Activated CD8-positive, alpha-beta memory T cell treated with anti-CD3 and anti-CD28 coated beads for 4 hours (primary cell): ENCODE measurements around the gene PPP1CA.
"Not testable (repeated sequence)": the region's sequence is repeated elsewhere in the genome, so short reads cannot be mapped to it uniquely, and the experiment has no call there.

ENCODE experiments used
- DNase-seq, 2 donors: peaks; one replicate each; pipeline ENCODE4 v3.0.0-alpha.2; 2020; ENCODE audit warnings: low read depth in 2 of 2

The PPP1CA gene

DNA sequence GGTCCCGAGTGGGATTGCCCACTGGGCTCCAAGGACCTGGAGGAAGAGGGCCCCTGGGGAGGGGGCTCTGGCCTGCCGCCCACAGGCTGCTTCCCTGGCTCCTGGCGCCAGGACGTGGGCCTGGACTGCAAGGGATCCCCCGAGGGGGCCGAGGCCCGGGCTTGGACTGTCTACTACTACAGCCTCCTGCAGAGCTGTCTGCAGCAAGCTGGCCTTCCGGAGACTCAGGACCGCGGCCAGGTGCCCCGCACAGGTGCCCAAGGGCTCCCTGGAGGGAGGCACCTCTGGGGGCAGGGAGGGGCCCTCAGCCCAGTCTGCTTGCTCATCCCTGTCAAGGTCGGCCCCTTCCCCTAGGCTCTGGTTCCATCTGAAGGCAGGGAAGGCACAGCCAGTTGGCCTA lies 15.8 kb upstream of the PPP1CA start:
- no peak for DNase-seq

DNA sequence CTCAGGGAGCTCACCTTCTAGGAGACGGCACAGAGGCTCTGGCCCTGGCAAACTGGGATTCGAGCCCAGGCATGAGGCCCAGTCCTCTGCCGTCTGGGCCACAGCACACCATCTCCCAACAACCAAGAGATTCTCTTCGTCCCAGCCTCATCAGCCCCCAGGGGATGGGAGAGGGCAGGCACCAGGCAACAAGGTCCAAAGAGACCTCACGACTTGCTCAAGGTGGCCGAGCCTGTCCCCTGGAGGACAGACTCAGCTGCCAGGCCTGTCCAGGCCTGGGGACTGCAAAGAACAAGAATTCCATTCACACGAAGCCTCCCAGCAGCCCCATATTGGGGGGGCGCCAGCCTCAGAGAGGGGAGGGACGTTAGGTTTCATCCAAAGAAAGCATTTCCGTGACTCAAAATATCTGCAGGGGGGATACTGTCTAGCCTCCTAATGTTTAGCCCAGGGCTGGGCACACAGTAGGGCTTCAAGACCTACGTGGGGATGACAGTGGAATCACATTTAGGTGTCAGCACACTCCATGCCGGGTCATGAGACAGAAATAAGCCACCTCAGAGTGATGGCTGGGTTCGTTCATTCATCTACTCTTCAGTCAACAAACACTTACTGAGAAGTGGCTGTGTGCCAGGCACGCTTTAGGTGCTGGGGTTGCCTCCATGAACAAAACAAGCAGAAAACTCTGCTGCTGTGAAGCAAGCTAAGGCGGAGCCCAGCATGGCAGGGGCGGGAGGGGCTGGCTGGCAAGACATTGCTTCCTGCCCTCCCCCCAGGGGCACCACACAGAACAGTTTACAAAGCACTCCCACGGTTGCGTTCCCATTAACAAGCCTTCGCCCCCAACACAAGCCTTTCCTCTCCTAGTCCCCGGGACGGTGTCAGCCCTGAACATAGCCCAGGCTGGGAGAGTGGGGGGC lies 15.0 kb upstream of the PPP1CA start:
- DNase-seq: peak; percentile 59 to 63

DNA sequence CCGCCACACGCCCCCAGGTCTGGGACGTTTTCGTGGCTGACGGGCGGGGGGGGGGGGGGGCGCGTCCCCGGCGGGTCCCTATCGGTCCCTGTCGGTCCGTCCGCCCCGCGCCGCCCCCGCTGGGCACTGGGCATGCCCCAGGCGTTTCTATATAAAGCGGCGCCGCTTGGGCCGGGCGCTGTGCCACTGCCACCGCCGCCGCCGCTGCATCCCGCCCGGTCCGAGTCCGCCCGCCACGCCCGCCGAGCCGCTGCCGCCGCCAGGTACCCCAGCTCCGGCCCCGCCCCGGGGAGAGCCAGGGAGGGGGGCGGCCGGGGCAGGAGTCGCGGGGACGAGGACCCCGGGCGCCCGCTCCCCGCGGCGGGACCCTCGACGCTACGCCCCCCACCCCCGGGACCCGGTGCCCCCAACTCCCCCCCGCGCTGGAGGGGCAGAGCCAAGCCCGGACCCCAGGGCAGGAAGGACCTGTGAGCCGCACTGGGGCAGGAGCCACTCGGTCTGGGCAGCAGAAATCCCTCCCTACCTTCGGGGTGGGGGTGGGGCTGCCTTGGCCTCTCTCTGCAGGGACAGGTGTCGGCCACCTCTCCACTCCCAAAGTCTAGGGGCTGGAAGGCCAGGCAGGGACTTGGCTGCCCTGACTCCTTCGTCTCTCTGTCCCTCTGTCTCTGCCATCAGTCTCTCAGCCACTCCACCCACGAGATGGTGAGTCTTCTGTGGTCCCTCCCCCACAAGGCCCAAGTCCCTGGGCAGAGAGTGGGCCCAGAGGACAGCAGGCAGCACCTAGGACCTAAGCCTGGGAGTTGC lies 14.0 kb upstream of the PPP1CA start, which contains the start of gene CARNS1:
TSS of gene CARNS1 (plus strand) at position 178 of the 804 bp plus-strand sequence. CDS start at position 700, 522 bp downstream.
- no peak for DNase-seq

DNA sequence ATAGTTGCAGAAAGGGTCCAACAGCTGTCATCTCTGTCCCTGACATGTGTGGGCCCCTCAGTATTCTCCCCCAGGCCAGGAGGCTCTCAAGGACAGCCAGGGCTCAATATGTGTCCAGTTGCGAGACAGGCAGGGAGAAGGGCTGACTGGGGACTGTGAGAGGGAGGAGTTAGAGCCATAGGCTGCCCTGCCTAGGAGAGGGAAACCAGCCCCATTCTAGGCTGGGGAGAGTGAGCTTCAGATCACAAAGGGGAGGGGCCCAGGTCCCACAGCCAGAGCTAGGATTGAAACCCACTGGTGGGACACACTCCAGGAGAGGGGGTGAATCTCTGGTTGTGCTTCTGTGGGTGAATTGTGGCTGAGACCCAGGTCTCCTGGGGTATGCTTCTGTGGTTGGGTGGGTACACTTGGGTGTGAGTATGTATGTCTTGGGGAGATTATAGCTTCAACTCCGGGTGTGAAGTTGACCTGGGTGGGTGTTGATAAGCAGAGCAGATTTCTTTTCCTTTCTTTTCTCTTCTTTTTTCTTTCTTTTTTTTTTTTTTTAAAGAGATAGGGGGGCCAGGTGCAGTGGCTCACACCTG lies 11.7 kb upstream of the PPP1CA start:
- no peak for DNase-seq

DNA sequence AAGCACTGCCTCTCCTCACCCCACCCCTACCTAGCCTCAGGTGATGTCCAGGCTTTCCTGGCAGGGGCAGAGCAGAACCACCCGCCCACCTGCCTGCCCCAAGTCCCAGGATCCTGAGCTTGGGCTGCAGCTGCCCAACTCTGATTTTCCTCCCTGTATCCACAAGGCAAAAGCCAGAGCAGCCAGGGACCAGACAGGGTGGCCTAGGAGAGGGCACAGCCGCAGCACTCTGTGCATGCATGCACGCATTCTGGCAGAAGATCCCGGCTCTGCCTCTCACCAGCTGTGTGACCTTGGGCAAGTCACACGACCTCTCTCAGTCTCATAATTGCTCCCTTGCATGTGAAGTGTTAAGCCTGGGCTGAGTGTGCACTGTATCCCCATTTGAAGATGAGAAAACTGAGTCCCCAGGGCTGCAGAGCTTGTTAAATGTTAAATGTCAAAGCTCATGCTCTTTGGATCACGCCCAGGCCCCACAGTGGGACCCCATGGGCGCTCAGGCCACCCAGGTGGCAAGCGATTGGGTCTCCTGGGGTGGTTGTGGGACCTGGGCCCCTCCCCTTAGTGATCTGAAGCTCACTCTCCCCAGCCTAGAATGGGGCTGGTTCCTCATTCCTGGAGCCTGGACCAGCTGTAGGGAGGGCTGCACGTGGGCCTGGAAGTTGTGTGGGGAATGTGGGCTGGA lies 11.0 kb upstream of the PPP1CA start:
- no peak for DNase-seq

DNA sequence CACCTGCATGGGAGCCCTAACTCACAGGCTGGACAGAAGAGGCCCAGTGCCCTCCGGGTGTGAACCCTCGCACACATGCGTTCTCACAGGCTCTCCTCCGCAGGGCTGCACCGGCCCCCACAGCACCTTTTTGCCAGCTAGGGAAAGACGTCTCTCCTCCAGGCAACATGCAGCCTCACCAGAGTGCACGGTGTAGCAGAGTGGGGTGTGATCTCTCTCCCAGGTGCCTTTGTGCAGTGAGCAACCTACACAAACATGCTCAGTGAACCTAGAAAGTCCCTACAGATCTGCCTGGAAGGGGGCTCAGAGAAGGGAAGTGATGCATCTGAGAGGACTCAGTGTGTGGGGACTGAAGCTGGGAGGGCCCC lies 10.1 kb upstream of the PPP1CA start:
- DNase-seq: no peak

DNA sequence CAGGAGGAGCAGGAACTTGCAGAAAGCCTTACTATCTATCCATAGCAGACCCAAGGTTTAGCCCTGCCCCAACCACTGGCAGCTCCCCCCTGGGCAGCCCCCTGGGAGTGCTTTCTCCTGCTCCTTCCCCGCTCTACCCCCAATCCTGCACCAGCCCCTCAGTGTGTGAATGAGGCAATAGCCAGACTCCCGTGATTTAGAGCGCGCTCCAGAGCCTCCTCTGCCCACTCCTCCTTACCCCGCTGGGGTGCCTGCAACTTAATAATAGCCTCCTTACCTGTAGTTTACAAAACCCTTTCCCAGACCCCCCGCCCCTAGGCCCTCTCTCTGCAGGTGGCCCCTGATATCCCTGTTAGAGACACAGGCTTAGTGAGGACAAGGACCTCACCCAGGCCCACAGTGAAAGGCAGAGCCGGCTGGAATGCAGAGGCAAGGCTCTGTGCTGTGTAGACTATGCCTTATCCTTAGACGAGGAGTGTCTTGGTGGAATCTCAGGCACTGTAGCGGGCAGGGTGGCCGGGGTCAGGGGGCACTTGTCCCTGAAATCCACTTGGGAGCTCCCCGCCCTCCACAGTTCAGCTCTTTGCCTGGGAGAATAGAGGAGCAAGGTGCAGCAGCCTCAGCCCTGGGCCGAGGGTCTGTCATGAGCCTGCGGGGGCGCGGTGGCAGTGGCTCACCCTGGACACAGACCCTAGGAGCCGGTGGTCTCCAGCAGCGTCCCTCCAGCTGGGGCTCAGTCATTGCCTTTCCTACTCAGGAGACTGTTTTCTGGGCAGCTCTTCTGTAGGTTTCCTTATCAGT lies 9.5 kb upstream of the PPP1CA start:
- DNase-seq: no peak

DNA sequence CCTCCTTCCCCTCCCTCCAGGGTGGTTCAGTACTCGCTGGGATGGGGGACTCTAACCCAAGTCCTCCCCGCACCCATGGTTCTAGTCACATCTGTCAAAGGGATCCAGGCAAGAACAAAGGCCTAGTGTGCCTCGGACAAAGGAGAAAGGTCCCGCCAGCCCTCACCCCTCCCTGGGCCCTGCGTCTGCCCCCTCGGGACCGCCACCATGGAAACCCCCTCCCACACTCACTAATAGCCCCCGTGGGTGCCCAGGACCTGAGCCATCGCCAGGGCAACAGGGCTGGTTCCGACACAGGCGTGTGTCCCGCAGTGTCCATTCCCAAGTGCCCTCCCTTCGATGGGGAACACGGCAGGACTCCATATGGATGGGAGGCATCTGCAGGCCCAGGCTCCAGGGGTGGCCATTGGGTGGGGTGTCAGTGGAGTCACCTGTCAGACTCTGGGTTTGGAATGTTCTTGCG lies 8.7 kb upstream of the PPP1CA start:
- no peak for DNase-seq

DNA sequence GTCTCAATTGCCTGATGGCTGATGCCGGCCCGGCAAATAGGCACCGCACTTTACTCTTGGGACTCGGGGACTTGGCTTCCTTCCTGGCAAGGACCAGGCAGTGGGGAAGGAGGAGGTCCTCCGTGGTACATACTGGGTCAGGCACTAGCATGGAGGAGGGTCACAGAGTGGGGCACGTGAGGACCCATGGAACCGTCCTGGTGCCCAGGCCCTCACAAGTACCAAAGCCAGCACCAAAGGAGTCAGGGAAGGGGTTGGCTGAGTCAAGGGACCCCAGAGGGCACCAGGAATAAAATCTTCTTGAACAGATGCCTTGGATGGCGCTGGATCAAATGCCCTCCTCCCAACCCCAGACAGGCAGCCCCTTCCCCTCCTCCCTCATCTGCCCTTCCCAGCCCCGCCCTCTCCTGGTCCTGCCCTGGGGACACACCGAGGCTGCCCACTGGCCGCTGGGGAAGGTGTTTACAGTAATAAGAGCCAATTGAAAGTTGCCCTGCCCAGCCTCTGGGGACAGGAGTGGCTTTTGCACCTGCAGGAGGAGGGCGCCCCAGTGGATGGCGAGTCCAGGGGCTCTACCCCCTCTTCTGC lies 8.2 kb upstream of the PPP1CA start:
- DNase-seq: no peak

DNA sequence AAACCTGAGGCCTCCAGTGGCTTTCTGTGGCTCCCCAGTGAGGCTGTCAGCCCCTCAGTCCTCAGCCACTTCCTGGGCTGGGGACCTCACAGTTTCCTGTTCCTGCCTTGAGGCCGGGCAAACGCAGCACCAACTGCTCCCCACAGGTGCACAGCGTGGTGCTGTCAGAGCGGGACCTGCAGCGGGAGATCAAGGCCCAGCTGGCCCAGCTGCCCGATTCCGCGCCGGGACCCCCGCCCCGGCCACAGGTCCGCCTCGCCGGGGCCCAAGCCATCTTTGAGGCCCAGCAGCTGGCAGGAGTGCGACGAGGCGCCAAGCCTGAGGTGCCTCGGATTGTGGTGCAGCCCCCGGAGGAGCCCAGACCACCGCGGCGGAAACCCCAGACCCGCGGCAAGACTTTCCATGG lies 7.6 kb upstream of the PPP1CA start:
- DNase-seq: no peak

DNA sequence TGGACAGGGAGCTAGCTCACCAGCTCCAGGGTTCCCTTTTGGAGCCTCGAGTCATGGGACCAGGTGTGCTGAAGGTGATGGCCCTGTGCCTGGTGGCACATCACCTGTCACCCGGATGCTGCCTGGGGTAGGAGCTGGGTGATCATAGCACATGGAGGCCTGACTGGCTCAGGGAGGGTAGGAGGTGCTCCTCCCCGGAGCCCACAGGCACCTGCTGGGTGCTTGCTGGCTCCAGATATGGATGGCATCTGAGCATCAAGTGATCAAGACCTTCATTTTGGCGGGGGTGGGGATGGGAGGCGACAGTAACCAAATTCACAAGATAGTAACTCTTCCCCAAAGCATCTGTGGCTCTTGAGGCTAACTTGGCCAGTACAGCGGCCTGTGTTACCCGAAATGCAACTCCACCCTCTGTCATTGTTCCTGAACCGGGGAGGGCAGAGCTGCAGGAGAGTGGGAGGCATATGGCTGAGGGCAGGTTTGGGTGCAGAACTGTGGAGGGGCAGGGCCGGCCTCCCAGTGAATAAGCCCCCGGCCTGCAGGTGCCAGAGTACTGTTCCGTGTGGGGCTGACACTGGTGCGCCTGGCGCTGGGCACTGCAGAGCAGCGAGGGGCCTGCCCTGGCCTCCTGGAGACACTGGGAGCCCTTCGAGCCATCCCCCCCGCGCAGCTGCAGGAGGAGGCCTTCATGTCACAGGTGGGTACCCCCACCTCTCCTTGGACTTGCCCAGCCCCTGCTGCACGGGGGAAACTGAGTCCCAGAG lies 7.0 kb upstream of the PPP1CA start:
- no peak for DNase-seq

DNA sequence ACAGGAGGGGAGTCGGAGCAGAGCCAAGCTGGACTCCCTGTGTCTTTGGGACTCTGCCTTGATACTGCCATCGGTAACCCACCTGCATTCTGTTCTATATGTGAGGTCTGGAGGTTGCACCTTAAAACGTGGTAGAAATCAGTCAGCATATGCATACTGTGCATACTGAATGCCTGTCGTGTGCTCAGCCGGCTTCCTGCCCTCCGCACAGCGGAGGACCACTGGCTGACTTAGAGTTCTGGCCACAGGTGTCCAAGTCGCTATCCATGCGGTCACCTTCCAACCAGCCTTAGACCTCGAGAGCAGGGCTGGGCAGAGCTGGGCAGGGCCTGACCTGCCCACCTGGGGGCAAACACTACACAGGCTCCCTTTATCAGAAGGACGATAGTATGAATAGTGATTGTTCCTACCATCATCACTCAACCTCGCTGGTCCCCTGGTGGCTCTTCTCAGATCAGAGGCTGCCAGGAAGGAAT lies 6.1 kb upstream of the PPP1CA start:
- DNase-seq: no peak

DNA sequence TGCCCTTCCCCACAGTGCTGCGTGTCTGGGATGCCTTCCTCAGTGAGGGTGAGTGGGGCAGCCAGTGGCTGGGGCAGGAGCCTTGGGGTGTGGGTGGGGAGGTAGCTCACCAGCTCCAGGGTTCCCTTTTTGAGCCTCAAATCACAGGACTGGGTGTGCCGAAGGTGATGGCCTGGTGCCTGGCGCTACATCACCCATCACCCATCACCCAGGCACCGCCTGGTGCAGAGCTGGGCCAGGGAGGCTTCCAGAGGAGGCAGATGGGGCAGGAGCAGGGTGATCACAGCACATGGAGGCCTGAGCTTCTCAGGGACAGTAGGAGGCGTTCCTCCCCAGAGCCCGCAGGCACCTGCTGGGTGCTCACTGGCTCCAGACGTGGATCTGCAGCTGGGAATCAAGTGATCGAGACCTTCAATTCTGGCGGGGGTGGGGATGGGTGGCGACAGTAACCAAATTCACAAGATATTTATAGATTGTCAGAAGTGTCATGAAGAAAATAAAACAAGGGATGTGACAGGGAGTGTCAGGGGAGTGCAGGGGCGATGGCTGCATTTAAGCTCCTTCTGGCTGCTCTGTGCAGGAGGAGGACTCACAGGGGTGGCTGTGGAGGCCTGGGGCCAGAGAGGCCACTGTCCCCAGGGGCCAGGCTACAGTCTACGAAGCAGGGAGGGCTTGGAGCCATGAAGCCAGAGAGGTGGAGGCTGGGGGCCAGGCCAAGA lies 5.5 kb upstream of the PPP1CA start:
- no peak for DNase-seq

DNA sequence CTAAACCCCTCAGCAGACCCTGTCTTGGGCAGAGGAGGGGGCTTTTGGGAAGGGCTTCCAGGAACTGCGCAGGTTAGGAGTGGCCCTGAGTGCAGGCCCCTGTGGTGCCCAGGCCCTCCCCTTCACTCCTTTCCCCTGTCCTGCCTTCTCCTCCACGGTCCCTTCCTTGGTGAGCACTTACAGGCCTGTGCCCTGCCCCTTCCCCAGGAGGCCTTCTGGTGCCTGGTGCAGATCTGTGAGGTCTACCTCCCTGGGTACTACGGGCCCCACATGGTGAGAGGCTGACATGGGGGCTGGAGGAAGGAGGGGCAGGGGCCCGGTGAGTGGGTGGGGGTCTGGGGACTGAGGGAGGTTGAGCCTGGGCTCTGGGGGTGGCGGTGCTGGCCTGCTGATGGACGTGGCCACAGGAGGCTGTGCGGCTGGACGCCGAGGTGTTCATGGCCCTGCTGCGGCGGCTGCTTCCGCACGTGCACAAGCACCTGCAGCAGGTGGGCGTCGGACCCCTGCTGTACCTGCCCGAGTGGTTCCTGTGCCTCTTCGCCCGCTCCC lies 4.8 kb upstream of the PPP1CA start:
- DNase-seq: no peak

DNA sequence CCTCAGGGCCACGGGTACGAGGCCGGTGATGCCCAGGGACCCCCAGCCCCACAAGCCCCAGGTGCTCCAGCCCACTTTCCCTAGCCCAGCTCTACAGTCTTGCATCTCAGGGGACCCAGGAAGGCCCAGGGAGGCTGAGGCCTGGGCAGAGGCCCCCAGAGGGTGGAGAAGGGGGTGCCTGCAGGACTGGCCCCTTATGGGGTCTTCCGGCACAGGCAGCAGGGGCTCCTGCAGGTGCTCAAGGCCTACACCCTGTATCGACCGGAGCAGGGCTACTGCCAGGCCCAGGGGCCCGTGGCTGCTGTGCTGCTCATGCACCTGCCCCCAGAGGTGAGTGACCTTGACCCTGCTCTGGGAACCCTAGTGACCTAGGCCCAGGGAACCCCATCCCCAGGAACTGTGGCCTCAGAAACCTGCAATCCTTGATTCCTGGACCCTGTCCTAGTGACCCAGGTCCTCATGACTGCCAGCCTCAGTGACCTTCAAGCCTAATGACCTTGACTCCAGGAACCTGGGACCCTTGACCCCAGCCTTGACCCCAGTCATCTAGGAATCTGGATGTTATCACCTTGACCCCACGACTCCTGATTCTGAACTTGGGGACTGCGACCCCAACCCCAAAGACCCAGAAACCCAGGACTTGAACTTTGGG lies 4.2 kb upstream of the PPP1CA start:
- no peak for DNase-seq

DNA sequence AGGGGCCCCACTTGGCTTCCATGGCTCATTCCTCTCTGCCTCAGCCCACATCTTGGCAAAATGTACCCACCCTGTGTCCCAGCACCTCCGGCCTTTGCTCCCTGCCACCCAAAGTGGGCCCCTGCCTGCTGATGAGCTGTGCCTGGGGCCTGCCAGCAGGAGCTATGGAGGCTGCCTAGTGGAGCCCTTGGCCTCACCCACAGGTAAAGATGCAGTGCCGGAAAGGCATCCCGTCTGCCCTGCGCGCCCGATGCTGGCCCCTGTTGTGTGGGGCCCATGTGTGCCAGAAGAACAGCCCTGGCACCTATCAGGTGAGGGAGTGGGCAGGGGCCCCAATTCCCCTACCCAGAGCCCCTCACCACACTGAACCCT lies 3.5 kb upstream of the PPP1CA start:
- no peak for DNase-seq

DNA sequence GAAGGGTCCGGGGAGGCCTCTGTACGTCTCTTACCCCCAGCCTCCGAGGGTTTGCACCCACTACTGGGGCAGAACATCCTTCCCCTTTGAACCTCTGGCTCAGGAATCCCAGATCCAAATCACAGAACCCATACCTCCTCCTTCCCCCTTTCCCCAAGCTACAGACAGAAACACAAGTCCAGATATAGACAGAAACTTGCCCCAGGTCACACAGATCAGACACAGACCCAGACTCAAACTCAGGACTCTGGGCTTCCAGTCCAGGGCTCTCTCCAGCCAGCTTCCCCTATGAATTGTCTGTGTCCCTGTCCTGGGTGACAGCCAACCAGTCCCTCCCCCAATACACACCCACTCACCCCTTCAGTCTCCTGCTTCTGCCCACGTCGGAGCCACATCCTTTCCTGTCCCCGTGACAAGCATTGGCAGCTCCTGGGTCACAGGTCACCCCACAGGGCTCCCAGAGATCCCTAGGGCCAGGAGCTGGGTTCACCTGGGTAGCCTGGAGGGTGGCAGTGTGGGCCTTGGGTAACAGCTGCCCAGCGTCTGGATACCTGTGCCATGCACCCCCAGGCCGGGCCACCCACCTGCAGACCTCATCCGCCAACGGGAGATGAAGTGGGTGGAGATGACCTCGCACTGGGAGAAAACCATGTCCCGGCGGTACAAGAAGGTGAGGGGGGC lies 3.0 kb upstream of the PPP1CA start:
- no peak for DNase-seq

DNA sequence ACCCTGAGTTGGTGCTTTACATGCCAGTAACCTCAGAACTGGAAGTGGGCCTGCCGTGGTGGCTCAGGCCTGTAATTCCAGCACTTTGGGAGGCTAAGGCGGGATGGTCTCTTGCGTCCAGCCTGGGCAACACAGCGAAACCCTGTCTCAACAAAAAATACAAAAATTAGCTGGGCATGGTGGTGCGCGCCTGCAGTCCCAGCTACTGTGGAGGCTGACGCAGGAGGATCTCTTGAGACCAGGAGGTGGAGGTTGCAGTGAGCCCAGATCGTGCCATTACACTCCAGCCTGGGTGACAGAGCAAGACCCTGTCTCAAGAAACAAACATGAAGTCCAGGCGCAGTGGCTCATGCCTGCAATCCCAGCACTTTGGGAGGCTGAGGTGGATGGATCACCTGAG lies 1.4 kb upstream of the PPP1CA start:
- not testable (repeated sequence) for DNase-seq
